ENCODE results near the gene OLFM1.
"Not testable (repeated sequence)": the region's sequence is repeated elsewhere in the genome, so short reads cannot be mapped to it uniquely, and the experiment has no call there.

The OLFM1 gene

GRCh38 chr9:135135929-135136315 is 48.5 kb downstream of the OLFM1 start:
- no peak for DNase-seq

DNA sequence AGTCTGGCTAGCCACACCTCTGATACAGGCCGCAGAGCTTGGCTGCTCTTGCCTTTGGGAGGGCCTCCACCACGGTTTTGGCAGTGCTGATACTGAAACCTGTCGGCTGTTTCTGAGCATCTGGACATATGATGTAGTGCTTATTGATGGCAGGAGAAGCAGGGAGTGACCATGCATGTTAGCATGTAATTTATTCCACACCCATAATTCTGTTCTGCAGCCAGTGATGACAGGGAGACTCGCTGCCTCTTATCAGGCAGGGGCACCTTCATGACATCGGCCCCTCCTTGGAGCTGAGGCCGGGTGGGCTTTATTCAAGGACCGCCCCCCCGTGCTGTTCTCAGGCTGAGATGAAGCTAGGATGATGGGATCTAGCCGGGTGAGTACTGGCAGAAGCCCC is 49.0 kb downstream of the OLFM1 start:
- no peak for DNase-seq

- DNase-seq: no peak
Measured at GRCh38 chr9:135136991-135137832, 49.7 kb downstream of the OLFM1 start.

GRCh38 chr9:135138078-135138855 is 50.8 kb downstream of the OLFM1 start:
- DNase-seq: no peak

DNA sequence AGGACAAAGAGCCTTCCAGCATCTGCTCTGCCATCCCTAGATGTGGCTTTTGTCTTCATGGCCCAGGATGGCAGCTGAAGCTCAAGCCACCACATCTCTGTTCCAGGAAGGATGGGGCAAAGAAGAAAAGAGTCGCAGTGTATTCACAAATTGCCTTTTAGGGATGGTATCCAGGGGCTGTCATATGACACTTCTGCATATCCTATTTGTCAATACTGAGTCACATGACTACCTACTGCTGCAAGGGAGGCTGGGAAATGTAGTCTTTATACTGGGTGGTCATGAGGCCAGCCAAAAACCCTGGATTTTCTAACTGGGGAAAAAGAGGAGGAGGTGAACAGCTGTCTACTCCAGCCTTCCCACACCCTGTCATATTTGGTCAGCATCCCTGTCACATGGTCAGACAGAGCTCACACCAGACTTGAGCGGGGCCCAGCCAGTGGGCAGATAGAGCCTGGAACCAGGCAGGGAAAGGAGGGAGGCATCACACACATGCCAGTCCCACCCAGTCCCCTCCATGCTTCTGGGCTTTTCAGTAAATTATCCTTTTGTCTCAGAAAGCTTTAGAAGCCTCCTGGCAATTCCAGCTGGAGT is 52.0 kb downstream of the OLFM1 start:
- no peak for DNase-seq

GRCh38 chr9:135141183-135141774 is 53.8 kb downstream of the OLFM1 start:
- DNase-seq: no peak

GRCh38 chr9:135144581-135145170 is 57.2 kb downstream of the OLFM1 start:
- DNase-seq: peak; percentile 4

DNA sequence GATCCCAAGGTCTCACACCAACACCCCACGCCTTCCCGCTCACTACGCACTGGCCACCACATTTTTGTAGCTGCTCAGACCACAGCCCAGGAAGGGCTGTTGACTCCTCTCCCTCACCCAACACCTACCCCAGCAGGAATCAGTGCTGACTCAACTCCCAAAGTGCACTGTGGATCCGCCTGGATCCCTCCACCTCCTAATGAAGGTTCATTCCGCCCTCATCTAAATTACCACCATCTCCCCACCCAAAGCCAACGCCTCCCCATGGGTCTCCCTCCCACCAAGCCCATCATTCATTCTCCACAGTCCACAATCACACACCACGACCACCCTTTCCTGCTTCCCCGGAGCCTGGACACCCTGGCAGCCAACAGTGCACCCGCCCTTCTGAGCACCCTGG is 57.8 kb downstream of the OLFM1 start:
- no peak for DNase-seq

- no peak for DNase-seq
Measured at GRCh38 chr9:135146241-135146640, 58.8 kb downstream of the OLFM1 start.

DNA sequence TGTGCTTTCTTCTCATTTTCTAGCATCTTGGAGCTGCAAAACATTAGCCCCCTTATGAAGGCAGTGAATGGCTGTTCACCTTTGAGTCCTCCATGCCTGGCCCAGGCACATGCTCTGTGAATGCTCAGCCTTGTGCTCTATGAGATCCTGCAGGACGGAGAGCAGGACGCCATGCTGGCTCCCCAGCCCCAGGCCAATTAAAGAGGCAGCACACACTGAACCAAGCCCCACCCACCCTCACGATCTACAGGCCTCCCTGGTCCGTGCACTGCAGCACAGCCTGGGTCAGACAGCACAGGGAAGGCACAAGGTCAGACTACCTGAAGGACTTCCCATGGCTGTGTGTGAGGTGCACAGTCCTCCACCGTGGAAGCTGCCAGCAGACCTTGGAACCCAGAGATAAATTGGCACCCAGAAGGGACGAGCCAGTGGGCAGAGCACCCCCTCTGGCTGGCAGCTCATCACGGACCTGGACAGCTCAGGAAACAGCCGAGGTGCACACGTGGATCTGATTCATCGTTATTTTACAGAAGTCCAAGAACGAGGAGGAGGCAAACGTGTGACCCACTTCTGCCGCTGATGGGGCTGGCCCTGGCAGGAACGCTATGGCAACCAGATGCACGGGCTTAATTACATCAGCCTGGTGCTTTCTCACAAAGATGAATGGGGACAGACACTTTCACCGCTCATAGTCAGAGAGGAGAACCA is 59.5 kb downstream of the OLFM1 start:
- DNase-seq: no peak

GRCh38 chr9:135147474-135147805 is 60.0 kb downstream of the OLFM1 start:
- no peak for DNase-seq

DNA sequence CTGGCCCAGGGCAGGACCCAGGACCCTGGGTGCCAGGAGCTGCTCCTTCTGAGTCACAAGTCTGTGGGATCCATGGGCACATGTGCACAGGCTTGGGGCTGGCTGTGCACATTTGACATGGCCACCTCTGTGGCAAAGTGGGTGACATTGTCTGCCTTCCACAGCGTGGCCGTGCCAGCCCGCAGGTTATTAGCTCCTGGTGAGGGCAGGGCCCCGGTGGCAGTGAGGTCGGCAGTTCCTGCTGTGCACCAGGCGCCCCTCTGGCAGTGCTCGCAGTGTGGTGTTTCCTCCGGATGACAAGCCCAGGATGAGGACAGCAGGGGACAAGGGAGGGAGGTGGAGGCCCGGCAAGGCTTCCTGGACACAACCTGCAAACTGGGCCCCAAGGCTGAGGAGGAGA is 60.5 kb downstream of the OLFM1 start:
- DNase-seq: no peak

DNA sequence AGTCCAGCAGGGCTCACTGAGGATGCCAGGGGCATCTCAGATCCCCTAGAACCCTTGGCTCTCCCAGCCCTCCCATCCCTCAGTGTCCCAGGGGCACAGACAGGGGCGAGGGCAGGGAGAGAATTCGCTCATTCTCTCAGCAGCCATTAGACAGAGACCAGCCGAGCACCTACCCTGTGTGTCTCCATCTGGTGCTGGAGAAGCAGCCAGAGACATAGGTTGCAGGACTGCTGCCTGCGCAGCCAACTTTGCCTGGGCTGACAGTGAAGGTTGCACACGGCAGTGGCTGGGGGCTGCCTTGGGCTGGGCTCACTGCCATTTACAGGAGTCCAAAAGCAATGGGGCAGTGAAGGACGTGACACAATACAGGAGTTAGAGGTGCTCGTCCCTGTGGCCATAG is 60.9 kb downstream of the OLFM1 start:
- DNase-seq: no peak

DNA sequence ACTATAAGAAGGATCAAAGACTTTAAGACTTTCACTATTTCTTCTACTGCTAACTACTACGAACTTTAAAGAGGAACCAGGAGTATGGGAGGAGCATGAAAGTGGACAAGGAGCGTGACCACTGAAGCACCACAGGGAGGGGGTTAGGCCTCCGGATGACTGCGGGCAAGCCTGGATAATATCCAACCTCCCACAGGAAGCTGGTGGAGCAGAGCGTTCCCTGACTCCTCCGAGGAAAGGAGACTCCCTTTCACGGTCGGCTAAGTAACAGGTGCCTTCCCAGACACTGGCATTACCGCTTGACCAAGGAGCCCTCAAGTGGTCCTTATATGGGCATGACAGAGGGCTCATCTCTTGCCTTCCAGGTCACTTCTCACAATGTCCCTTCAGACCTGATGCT is 62.4 kb downstream of the OLFM1 start:
- not testable (repeated sequence) for DNase-seq

- no peak for DNase-seq
Measured at GRCh38 chr9:135150981-135151380, 63.5 kb downstream of the OLFM1 start.

DNA sequence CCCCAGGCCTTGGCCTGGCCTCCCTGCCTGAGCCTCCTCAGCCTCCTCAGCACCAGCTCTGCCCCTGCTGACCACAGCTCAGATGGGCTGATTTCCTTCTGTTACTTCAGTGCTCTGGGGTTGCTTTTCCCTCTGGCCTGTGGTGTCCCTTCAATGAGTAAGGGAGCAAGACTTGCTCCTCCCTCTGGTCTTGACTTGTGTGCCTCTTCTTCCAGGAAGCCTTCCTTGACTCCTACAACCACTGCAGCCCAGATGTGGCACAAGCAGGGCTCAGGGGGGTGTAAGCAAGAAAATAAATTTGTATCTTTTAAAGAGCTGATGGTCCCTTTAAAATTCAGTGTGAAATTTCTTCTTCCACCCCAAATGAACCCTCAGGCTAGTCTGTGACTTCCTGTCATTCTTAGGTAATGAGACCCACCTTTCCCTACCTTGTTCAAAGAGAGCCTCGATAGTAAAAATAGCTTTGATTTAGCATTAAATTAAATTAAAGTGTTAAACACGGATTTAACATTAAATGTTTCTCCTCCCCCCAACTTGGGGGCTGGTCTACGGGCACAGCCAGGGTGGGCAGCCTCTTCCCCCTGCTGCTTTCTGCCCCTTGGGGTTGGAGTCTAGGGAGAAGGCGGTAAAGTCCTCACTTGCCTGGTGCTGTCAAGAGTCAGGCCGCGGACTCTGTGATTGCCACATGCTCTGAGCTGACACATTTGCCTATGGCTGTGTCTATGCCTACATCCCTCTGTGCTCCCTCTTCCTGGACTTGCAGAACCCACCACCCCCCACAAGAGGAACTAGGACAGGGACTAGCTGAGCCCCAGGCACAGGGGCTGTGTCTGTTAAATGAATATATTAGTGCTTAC is 64.5 kb downstream of the OLFM1 start:
- no peak for DNase-seq

DNA sequence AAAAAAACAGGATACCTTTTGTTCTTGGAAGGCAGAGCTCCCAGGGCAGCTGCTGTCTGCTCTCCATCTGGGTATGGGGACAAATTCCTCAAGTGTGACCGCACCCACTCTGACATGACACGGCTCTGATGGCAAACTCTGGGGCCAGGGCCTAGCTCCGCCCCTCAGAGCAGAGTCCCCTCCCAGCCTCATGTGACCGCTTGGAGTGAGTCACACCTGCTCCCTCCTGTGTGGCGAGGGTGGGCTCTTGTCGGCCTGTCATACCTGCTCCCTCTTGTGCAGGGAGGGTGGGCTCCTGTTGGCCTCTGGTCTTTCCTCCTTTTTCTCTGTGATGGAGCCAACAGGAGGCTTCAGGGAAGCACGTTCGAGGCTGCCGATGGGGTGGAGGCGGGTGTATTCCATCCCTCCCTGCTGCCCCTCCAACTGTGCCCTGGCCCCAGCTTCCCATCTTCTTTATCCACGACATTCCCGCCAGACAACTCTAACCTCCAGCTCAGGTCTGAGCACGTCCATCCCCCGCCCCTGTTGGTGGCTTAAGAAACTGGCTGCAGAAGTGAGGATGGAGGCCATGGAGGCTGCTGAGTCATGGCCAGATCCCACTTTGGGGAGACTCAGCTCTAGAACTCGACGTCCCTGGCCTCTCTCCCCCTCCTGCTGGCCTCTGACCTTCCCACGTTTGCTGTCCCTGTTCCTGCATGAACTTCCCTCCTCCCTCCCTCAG is 65.3 kb downstream of the OLFM1 start:
- peak; percentile 5 for DNase-seq

DNA sequence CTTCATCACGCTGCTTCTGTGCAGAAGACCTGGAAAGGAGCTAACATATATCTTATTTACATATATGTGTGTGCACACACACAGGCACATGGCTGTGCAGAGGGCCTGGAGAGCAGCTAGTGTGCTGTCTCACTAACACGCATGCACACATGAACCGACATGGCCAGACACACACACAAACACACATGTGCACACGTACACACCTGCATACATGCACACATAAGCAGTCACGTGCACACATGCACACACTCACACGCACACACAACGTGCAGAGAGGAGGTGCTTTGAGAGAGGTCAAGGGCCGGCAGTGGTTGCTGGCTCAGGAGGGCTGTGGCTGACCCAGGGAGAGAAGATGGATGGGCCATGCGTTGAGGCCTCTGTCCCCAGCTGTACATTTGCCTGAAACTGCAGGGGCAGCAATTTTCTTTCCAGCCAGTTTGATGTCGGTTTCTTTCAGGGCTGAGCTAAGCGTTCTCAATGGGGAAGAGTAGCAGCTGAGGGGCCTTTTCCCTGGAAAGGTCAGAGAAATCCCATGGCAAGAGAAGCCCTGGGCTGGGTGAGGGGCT is 66.7 kb downstream of the OLFM1 start:
- no peak for DNase-seq

DNA sequence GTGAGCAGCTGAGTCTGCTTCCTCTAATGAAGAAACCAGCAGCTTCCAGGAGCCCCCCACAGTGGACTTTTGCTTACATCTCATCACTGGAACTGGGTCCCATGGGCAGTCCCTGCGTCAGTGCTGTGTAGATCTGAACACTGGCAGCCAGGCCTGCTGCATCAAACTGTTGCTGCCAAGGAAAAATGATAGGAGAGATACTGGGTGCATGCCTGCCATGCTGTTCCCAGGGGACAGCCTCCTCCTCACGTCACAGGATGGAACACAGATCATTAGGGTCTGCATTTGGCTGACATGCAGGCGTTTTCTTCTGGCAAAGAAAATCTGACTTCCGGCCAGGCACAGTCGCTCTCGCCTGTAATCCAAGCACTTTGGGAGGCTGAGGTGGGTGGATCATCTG is 67.9 kb downstream of the OLFM1 start:
- DNase-seq: no peak
